HepG2 (cell line): Measurements from ENCODE around the gene ATAD3A. TPM values are rescaled to one million over a fixed set of nuclear protein-coding genes. Genes with fewer than 3 reads are reported as not detected.
A peak's percentile ranks its signal among the peaks of the same experiment; 100 is the strongest.

Experiments
- AKAP8 ChIP-seq: sonication (generic); formaldehyde crosslinking; IDR thresholded peaks from 2 replicates; pipeline ENCODE4 v1.5.1; 2020; ENCODE audit warnings: mild to moderate bottlenecking, missing genetic modification reagents
- CCAR2 ChIP-seq: fragments of 200-400 bp; formaldehyde crosslinking; optimal IDR thresholded peaks from 2 replicates; pipeline ENCODE3; 2018; ENCODE audit warnings: low read depth, mild to moderate bottlenecking, low read length, moderate library complexity
- HNF4A ChIP-seq: sonication (generic); formaldehyde crosslinking; IDR thresholded peaks from 2 replicates; pipeline ENCODE4 v1.4.0; 2020; ENCODE audit warnings: missing genetic modification reagents
- HOXA7 ChIP-seq: sonication (generic); formaldehyde crosslinking; IDR thresholded peaks from 2 replicates; pipeline ENCODE4 v1.8.1; 2022; ENCODE audit warnings: mild to moderate bottlenecking, missing genetic modification reagents, moderate library complexity
- HOXA9 ChIP-seq: sonication (generic); formaldehyde crosslinking; IDR thresholded peaks from 2 replicates; pipeline ENCODE4 v1.8.1; 2022; ENCODE audit warnings: missing genetic modification reagents, mild to moderate bottlenecking, moderate library complexity, borderline replicate concordance
- KDM5B ChIP-seq: sonication (generic); formaldehyde crosslinking; IDR thresholded peaks from 2 replicates; pipeline ENCODE4 v1.4.0; 2020; ENCODE audit warnings: missing genetic modification reagents, mild to moderate bottlenecking, borderline replicate concordance
- NFE2L1 ChIP-seq: sonication (generic); formaldehyde crosslinking; IDR thresholded peaks from 2 replicates; pipeline ENCODE4 v1.4.0; 2020; ENCODE audit warnings: missing genetic modification reagents, mild to moderate bottlenecking, borderline replicate concordance
- NFIC ChIP-seq: IDR thresholded peaks from 2 replicates; pipeline ENCODE4 v1.6.1; 2012; ENCODE audit warnings: mild to moderate bottlenecking, low read length, inconsistent platforms
- PHF5A ChIP-seq: IDR thresholded peaks from one replicate; pipeline ENCODE4 v1.6.1; 2018; ENCODE audit warnings: low read depth, missing genetic modification reagents; ENCODE audit not compliant: unreplicated experiment
- RAD21 ChIP-seq: fragments of 450-650 bp; formaldehyde crosslinking; IDR thresholded peaks from 2 replicates; pipeline ENCODE4 v1.5.0; 2020; ENCODE audit warnings: mild to moderate bottlenecking
- RBM22 ChIP-seq: fragments of 200-400 bp; formaldehyde crosslinking; optimal IDR thresholded peaks from 2 replicates; pipeline ENCODE3; 2017; ENCODE audit warnings: mild to moderate bottlenecking, low read length, moderate library complexity
- REL ChIP-seq: sonication (generic); formaldehyde crosslinking; conservative IDR thresholded peaks from 2 replicates; pipeline ENCODE4 v1.8.0; 2022; ENCODE audit warnings: mild to moderate bottlenecking, missing genetic modification reagents, moderate library complexity
- RXRA ChIP-seq: sonication (generic); formaldehyde crosslinking; IDR thresholded peaks from 2 replicates; pipeline ENCODE4 v1.5.1; 2020; ENCODE audit warnings: missing genetic modification reagents
- SMARCE1 ChIP-seq: fragments of 450-650 bp; IDR thresholded peaks from 2 replicates; pipeline ENCODE4 v1.6.1; 2017; ENCODE audit warnings: borderline replicate concordance
- SOX5 ChIP-seq: IDR thresholded peaks from 2 replicates; pipeline ENCODE4 v1.6.1; 2016; ENCODE audit warnings: borderline replicate concordance
- TSC22D2 ChIP-seq: sonication (generic); formaldehyde crosslinking; IDR thresholded peaks from 2 replicates; pipeline ENCODE4 v1.5.1; 2020; ENCODE audit warnings: missing genetic modification reagents, mild to moderate bottlenecking, borderline replicate concordance
- ZBTB7B ChIP-seq: sonication (generic); formaldehyde crosslinking; IDR thresholded peaks from 2 replicates; pipeline ENCODE4 v1.4.0; 2020; ENCODE audit warnings: missing genetic modification reagents
- ZMYM4 ChIP-seq: sonication (generic); formaldehyde crosslinking; IDR thresholded peaks from 2 replicates; pipeline ENCODE4 v1.8.1; 2023; ENCODE audit warnings: mild to moderate bottlenecking, missing genetic modification reagents
- ZNF180 ChIP-seq: sonication (generic); formaldehyde crosslinking; IDR thresholded peaks from 2 replicates; pipeline ENCODE4 v1.4.0; 2020; ENCODE audit warnings: low read depth, missing genetic modification reagents, borderline replicate concordance
- ZNF260 ChIP-seq: sonication (generic); formaldehyde crosslinking; IDR thresholded peaks from 2 replicates; pipeline ENCODE4 v1.4.0; 2020; ENCODE audit warnings: missing genetic modification reagents, low read depth, mild to moderate bottlenecking, borderline replicate concordance
- ZNF558 ChIP-seq: sonication (generic); formaldehyde crosslinking; IDR thresholded peaks from 2 replicates; pipeline ENCODE4 v1.9.0; 2022; ENCODE audit warnings: mild to moderate bottlenecking, missing genetic modification reagents, borderline replicate concordance
- ZNF577 ChIP-seq: sonication (generic); formaldehyde crosslinking; IDR thresholded peaks from 2 replicates; pipeline ENCODE4 v1.4.0; 2020; ENCODE audit warnings: mild to moderate bottlenecking, low read depth, missing genetic modification reagents, borderline replicate concordance
- ZNF660 ChIP-seq: sonication (generic); formaldehyde crosslinking; IDR thresholded peaks from 2 replicates; pipeline ENCODE4 v1.5.1; 2020; ENCODE audit warnings: mild to moderate bottlenecking, low read depth, missing genetic modification reagents, borderline replicate concordance
- ZNF775 ChIP-seq: sonication (generic); formaldehyde crosslinking; IDR thresholded peaks from 2 replicates; pipeline ENCODE4 v1.4.0; 2020; ENCODE audit warnings: missing genetic modification reagents, mild to moderate bottlenecking, moderate library complexity, borderline replicate concordance
- ZNF782 ChIP-seq: sonication (generic); formaldehyde crosslinking; IDR thresholded peaks from 2 replicates; pipeline ENCODE4 v1.4.0; 2020; ENCODE audit warnings: missing genetic modification reagents, mild to moderate bottlenecking, borderline replicate concordance
- polyA plus RNA-seq, 8 experiments: library from polyadenylated mRNA; depleted of rRNA in 3 of 8; stranded (reverse) in 7 of 8; unstranded in 1 of 8; fragments of >200 nt; fragmentation: Illumina TruSeq in 4 of 8; extraction: Trizol in 4 of 8; gene quantifications; 2 replicates each; pipeline versions ENCODE4 v1.2.1 to v1.2.3, GENCODE V29; 2011 to 2016; ENCODE audit warnings: low read depth in 4 of 8, missing spikeins in 1 of 8, mixed read lengths in 1 of 8; ENCODE audit not compliant: insufficient read depth in 1 of 8
- total RNA-seq, 5 experiments: library from RNA; depleted of rRNA; stranded (reverse); fragments of >200 nt; fragmentation: Illumina TruSeq; extraction: Trizol; gene quantifications; 2 replicates each; pipeline ENCODE4 v1.2.3, GENCODE V29; 2016; ENCODE audit warnings: low read depth in 1 of 5
- TF ChIP-seq, protein P1 (sequence below), 2 experiments: IDR thresholded peaks; 2 replicates each; pipeline ENCODE4 v1.6.1; 2011 to 2012; ENCODE audit warnings: low read length in 2 of 2, borderline replicate concordance in 1 of 2, low read depth in 1 of 2, mild to moderate bottlenecking in 1 of 2, moderate library complexity in 1 of 2
- TF ChIP-seq, protein P2 (sequence below): sonication (generic); formaldehyde crosslinking; IDR thresholded peaks from 2 replicates; pipeline ENCODE4 v1.4.0; 2020; ENCODE audit warnings: missing genetic modification reagents; ENCODE audit errors: not compliant biosample characterization

Gene ATAD3A
- total and polyA plus RNA-seq, 2 of the 13 experiments (the other 11 are each of a cell fraction or from before 2014, with no cell fraction given) = 10.6 to 49.0 TPM

DNA sequence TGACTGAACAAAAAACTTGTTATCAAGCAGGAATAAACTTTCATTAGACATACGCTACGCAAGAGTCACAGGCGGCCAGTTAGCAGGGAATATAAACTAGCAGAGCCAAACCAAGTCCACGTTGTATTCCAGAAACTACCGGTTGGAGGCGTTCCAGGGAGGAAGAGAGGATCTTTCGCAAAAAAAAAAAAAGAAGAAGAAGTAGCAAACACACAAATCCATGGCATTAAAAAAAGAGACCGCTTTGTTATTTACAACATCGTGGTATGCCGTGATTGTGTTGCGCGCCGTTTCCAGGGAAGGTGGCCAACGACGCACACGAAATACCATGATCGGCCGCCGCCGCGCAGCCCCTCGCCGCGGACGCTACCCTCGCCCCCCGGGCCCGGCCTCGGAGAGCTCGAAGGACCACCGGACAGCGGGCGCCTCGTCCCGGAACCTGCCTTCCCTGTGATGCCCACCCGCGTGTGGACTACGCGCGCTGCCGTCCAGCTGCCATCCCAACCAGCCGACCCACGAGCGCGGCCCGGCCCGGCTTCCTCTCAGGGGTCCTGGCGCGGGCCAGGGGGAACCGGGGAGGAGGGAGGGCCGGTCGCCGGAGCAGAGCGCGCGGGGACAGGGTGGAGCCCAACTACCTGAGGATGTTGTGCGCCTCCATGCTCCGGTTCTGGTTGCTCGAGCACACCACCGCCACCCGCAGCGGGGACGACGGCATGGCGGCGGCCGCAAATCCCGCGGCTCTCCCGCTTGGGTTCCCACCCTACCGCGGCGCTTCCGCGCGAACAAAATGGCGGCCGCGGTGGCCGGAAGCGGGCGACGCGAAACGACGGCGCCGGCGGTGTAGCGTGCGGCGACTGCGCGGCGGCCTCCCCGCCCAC lies 62.1 kb downstream of the ATAD3A start (continued):
- TF ChIP-seq, protein P1, sequence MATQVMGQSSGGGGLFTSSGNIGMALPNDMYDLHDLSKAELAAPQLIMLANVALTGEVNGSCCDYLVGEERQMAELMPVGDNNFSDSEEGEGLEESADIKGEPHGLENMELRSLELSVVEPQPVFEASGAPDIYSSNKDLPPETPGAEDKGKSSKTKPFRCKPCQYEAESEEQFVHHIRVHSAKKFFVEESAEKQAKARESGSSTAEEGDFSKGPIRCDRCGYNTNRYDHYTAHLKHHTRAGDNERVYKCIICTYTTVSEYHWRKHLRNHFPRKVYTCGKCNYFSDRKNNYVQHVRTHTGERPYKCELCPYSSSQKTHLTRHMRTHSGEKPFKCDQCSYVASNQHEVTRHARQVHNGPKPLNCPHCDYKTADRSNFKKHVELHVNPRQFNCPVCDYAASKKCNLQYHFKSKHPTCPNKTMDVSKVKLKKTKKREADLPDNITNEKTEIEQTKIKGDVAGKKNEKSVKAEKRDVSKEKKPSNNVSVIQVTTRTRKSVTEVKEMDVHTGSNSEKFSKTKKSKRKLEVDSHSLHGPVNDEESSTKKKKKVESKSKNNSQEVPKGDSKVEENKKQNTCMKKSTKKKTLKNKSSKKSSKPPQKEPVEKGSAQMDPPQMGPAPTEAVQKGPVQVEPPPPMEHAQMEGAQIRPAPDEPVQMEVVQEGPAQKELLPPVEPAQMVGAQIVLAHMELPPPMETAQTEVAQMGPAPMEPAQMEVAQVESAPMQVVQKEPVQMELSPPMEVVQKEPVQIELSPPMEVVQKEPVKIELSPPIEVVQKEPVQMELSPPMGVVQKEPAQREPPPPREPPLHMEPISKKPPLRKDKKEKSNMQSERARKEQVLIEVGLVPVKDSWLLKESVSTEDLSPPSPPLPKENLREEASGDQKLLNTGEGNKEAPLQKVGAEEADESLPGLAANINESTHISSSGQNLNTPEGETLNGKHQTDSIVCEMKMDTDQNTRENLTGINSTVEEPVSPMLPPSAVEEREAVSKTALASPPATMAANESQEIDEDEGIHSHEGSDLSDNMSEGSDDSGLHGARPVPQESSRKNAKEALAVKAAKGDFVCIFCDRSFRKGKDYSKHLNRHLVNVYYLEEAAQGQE (IDR thresholded peaks at IDR 0.05; ENCODE audit: borderline replicate concordance in 1 of 2, low read depth in 1 of 2, low read length in 2 of 2) = no peak
- TF ChIP-seq HOXA7 (CRISPR knock-in tag) (no peak), ZNF558 (CRISPR knock-in tag) (no peak; the same call in 1 of the 2 replicates), RXRA (CRISPR knock-in tag) (0 out of 2 replicates have a peak, but pooled peaks have one; percentile 43), PHF5A (no peak), TSC22D2 (CRISPR knock-in tag) (no peak), RAD21 (CRISPR knock-in tag) (no peak), NFE2L1 (no peak), SOX5 (CRISPR knock-in tag) (no peak), SMARCE1 (no peak), ZNF660 (CRISPR knock-in tag) (no peak), ZNF782 (CRISPR knock-in tag) (peak; percentile 77), HOXA9 (CRISPR knock-in tag) (no peak), RBM22 (no peak), HNF4A (no peak), KDM5B (CRISPR knock-in tag) (peak; percentile 63), AKAP8 (CRISPR knock-in tag) (no peak), REL (CRISPR knock-in tag) (no peak), ZNF775 (CRISPR knock-in tag) (no peak), ZNF577 (no peak), ZNF180 (CRISPR knock-in tag) (no peak), ZNF260 (CRISPR knock-in tag) (no peak), NFIC (no peak), CCAR2 (no peak), ZBTB7B (peak; percentile 67; the same call in 1 of the 2 replicates), ZMYM4 (peak; percentile 7; the same call in 1 of the 2 replicates)
- TF ChIP-seq, protein P2, sequence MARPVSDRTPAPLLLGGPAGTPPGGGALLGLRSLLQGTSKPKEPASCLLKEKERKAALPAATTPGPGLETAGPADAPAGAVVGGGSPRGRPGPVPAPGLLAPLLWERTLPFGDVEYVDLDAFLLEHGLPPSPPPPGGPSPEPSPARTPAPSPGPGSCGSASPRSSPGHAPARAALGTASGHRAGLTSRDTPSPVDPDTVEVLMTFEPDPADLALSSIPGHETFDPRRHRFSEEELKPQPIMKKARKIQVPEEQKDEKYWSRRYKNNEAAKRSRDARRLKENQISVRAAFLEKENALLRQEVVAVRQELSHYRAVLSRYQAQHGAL (CRISPR knock-in tag) = no peak
